Chondrocyte (in vitro differentiated cells): ENCODE measurements around the gene OR6C6. TPM values are rescaled to one million over a fixed set of nuclear protein-coding genes. Genes with fewer than 3 reads are reported as not detected.

ENCODE experiments used
- DNase-seq: peaks from one replicate; pipeline ENCODE4 v3.0.0; 2021; ENCODE audit warnings: mixed read lengths, low spot score
- H3K27ac Mint-ChIP-seq: one replicate; pipeline ENCODE4 v1.8.0; 2021; ENCODE audit warnings: mild to moderate bottlenecking, moderate library complexity, mixed read lengths; ENCODE audit not compliant: unreplicated experiment
- H3K27me3 Mint-ChIP-seq: 2 replicates; pipeline ENCODE4 v1.8.0; 2021; ENCODE audit warnings: low read depth, mixed read lengths
- H3K36me3 Mint-ChIP-seq: 2 replicates; pipeline ENCODE4 v1.8.0; 2021; ENCODE audit warnings: low read depth, mixed read lengths
- H3K4me1 Mint-ChIP-seq: 2 replicates; pipeline ENCODE4 v1.8.0; 2021; ENCODE audit warnings: low read depth, mild to moderate bottlenecking, mixed read lengths
- H3K4me3 Mint-ChIP-seq: one replicate; pipeline ENCODE4 v1.8.0; 2021; ENCODE audit warnings: mild to moderate bottlenecking, moderate library complexity, mixed read lengths; ENCODE audit not compliant: unreplicated experiment
- H3K9me3 Mint-ChIP-seq: 2 replicates; pipeline ENCODE4 v1.8.0; 2021; ENCODE audit warnings: low read depth, mixed read lengths
- total RNA-seq: library from RNA; stranded (reverse); gene quantifications from 3 replicates; pipeline ENCODE4 v1.2.1, GENCODE V29; 2021
- TF ChIP-seq, protein P1 (sequence below): fragments of 200-600 bp; sonication (generic); IDR thresholded peaks from 2 replicates; pipeline ENCODE4 v1.5.0; 2021; ENCODE audit warnings: antibody characterized with exemption, mild to moderate bottlenecking, moderate library complexity

OR6C6 gene
- total RNA-seq, 1 donor from 2014 or later, result not detected

DNA sequence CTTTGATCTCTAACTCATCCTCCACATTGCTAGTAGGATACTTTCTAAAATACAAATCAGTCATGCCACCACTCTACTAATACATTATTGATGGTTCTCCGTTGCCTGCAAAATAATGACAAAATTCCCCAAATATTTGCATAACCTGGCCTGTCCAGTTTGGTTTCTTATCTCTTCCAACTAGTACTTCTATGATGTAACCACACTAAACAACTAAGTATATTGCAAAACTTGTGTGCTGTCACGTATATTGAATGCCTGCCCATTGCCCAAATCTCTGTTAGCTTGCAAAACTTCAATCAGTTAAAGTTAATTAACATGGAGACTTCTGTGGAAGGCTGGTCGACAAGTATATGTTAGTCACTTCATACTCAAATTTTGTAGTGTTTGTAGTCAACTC, 45.4 kb downstream of the OR6C6 start:
- no peak overlapping the region for H3K27ac Mint-ChIP-seq
- H3K4me3 Mint-ChIP-seq, result no peak overlapping the region
- H3K27me3 Mint-ChIP-seq, result peaks cover 11% of the 10 kb centered on the region
- no peaks in the 10 kb centered on the region for H3K36me3 Mint-ChIP-seq
- TF ChIP-seq, protein P1, sequence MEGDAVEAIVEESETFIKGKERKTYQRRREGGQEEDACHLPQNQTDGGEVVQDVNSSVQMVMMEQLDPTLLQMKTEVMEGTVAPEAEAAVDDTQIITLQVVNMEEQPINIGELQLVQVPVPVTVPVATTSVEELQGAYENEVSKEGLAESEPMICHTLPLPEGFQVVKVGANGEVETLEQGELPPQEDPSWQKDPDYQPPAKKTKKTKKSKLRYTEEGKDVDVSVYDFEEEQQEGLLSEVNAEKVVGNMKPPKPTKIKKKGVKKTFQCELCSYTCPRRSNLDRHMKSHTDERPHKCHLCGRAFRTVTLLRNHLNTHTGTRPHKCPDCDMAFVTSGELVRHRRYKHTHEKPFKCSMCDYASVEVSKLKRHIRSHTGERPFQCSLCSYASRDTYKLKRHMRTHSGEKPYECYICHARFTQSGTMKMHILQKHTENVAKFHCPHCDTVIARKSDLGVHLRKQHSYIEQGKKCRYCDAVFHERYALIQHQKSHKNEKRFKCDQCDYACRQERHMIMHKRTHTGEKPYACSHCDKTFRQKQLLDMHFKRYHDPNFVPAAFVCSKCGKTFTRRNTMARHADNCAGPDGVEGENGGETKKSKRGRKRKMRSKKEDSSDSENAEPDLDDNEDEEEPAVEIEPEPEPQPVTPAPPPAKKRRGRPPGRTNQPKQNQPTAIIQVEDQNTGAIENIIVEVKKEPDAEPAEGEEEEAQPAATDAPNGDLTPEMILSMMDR, result no peak
- no peaks in the 10 kb centered on the region for H3K9me3 Mint-ChIP-seq
- no peak for DNase-seq
- H3K4me1 Mint-ChIP-seq, result no peaks in the 10 kb centered on the region

DNA sequence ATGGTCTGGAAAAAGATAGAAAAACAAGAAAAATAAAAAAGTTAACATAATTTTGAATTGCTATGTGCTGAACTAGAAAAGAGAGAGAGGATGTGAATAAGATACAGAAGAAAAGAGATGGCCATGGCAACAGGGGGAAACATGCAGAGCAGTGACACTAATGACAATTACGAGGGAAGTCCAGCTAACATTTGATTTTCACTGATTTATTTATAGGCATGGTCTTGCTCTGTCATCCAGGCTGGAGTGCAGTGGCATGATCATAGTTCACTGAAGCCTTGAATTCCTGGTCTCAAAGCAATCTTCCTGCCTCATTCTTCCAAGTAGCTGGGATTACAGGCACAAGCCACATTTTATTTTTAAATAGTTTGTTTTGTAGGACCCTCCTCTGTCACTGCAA, 50.2 kb downstream of the OR6C6 start:
- no peak for DNase-seq
- no peak overlapping the region for H3K4me3 Mint-ChIP-seq
- no peaks in the 10 kb centered on the region for H3K36me3 Mint-ChIP-seq
- no peaks in the 10 kb centered on the region for H3K4me1 Mint-ChIP-seq
- TF ChIP-seq, protein P1, result no peak
- H3K9me3 Mint-ChIP-seq, result no peaks in the 10 kb centered on the region
- peaks cover 14% of the 10 kb centered on the region for H3K27me3 Mint-ChIP-seq
- H3K27ac Mint-ChIP-seq, result no peak overlapping the region

DNA sequence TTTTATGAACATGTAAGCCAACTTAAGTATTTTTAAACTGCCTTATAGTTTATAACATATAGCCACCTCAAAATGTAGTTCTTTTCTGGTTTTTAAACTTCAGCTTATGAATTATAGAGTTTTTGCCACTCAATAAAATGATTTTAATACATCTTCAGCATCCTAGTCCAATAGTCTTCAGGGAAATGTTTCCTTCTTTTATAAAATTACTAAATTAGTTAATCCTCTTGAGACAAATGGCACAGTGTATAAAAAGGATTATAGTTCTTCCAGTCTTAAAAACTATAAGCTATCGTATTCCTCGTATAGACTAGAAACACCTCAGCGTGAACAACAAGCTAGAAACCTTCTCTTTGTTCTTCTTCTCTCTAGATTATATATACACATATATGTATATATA, 52.1 kb downstream of the OR6C6 start, which contains the start of gene OR6C74:
OR6C74 (plus strand) TSS at position 301 of the 400 bp plus-strand sequence. CDS start 2,679 bp downstream, outside the sequence.
- H3K27me3 Mint-ChIP-seq, result peaks cover 11% of the 10 kb centered on the region

More for the DNA sequence above, 52.1 kb downstream of the OR6C6 start, which contains the start of gene OR6C74:
- TF ChIP-seq, protein P1, result no peak
- no peaks in the 10 kb centered on the region for H3K36me3 Mint-ChIP-seq
- DNase-seq, result no peak
- no peak within 1 kb of the TSS for H3K27ac Mint-ChIP-seq
- H3K9me3 Mint-ChIP-seq, result no peaks in the 10 kb centered on the region
- H3K4me3 Mint-ChIP-seq, result no peak within 1 kb of the TSS
- H3K4me1 Mint-ChIP-seq, result no peaks in the 10 kb centered on the region

Other genes starting within 250 kb of the OR6C6 start
- not detected in 3 replicates for gene OR9K2, start 170.2 kb downstream of the OR6C6 start, total RNA-seq
- not detected in 3 replicates for gene OR10A7, start 75.5 kb downstream of the OR6C6 start, total RNA-seq
- not detected in 3 replicates for gene OR6C74, start 52.0 kb downstream of the OR6C6 start, total RNA-seq
- not detected in 3 replicates for gene OR6C1, start 17.8 kb upstream of the OR6C6 start, total RNA-seq
- not detected in 3 replicates for gene OR6C3, start 34.2 kb upstream of the OR6C6 start, total RNA-seq
- gene OR6C75, start 66.4 kb upstream of the OR6C6 start, total RNA-seq, result not detected in 3 replicates
- not detected in 3 replicates for gene OR6C65, start 104.0 kb upstream of the OR6C6 start, total RNA-seq
- gene OR6C76, start 129.7 kb upstream of the OR6C6 start, total RNA-seq, result not detected in 3 replicates
- gene OR6C2, start 147.5 kb upstream of the OR6C6 start, total RNA-seq, result not detected in 3 replicates
- not detected in 3 replicates for gene OR6C70, start 173.6 kb upstream of the OR6C6 start, total RNA-seq
- gene OR6C68, start 195.8 kb upstream of the OR6C6 start, total RNA-seq, result not detected in 3 replicates